Measurements from ENCODE around the gene CEP112. TPM values are rescaled to one million over a fixed set of nuclear protein-coding genes. Genes with fewer than 3 reads are reported as not detected.

Gene CEP112
- total and polyA plus RNA-seq, 2 of the 13 experiments (the other 11 are each of a cell fraction or from before 2014, with no cell fraction given): 1.2 to 3.4 TPM

DNA sequence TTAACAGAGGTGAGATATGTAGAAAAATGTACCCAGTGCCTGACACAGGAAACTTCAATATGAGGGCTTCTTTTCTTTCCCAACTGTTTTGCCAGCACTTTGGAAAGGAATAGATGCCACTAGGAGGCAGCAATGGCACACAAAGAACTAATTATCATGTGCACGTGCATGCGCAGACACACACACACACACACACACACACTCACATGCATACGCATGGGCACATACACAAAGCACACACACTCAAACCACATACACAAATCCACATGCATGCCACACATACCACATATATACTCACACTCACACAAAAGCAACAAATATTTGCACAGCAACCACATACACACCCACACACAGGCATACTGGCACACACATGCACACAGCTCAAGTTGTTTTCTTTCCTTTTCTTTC lies 8.8 kb upstream of the CEP112 start (continued):
- TF ChIP-seq, protein P1, sequence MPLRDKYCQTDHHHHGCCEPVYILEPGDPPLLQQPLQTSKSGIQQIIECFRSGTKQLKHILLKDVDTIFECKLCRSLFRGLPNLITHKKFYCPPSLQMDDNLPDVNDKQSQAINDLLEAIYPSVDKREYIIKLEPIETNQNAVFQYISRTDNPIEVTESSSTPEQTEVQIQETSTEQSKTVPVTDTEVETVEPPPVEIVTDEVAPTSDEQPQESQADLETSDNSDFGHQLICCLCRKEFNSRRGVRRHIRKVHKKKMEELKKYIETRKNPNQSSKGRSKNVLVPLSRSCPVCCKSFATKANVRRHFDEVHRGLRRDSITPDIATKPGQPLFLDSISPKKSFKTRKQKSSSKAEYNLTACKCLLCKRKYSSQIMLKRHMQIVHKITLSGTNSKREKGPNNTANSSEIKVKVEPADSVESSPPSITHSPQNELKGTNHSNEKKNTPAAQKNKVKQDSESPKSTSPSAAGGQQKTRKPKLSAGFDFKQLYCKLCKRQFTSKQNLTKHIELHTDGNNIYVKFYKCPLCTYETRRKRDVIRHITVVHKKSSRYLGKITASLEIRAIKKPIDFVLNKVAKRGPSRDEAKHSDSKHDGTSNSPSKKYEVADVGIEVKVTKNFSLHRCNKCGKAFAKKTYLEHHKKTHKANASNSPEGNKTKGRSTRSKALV (CRISPR knock-in tag; IDR thresholded peaks at IDR 0.05): no peak
- TF ChIP-seq, protein P2, sequence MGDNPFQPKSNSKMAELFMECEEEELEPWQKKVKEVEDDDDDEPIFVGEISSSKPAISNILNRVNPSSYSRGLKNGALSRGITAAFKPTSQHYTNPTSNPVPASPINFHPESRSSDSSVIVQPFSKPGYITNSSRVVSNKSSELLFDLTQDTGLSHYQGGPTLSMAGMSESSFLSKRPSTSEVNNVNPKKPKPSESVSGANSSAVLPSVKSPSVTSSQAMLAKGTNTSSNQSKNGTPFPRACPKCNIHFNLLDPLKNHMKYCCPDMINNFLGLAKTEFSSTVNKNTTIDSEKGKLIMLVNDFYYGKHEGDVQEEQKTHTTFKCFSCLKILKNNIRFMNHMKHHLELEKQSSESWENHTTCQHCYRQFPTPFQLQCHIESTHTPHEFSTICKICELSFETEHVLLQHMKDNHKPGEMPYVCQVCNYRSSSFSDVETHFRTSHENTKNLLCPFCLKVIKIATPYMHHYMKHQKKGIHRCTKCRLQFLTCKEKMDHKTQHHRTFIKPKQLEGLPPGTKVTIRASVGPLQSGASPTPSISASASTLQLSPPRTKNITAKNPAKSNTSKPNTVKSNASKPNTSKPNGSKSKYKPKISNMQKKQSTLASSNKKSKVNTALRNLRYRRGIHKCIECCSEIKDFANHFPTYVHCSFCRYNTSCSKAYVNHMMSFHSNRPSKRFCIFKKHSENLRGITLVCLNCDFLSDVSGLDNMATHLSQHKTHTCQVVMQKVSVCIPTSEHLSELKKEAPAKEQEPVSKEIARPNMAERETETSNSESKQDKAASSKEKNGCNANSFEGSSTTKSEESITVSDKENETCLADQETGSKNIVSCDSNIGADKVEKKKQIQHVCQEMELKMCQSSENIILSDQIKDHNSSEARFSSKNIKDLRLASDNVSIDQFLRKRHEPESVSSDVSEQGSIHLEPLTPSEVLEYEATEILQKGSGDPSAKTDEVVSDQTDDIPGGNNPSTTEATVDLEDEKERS (CRISPR knock-in tag; IDR thresholded peaks at IDR 0.05): no peak
- TF ChIP-seq ZNF83 (CRISPR knock-in tag; IDR thresholded peaks at IDR 0.05; ENCODE audit: borderline replicate concordance): no peak
- TF ChIP-seq ZKSCAN8 (CRISPR knock-in tag; IDR thresholded peaks at IDR 0.05; ENCODE audit: borderline replicate concordance): peak; percentile 69; the same call in 1 of the 2 replicates
- TF ChIP-seq, protein P3, sequence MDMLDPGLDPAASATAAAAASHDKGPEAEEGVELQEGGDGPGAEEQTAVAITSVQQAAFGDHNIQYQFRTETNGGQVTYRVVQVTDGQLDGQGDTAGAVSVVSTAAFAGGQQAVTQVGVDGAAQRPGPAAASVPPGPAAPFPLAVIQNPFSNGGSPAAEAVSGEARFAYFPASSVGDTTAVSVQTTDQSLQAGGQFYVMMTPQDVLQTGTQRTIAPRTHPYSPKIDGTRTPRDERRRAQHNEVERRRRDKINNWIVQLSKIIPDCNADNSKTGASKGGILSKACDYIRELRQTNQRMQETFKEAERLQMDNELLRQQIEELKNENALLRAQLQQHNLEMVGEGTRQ (IDR thresholded peaks at IDR 0.05; ENCODE audit: low read depth, low read length): no peak
- TF ChIP-seq, protein P3 (CRISPR knock-in tag; IDR thresholded peaks at IDR 0.05; ENCODE audit: borderline replicate concordance): no peak
- TF ChIP-seq MTA3 (CRISPR knock-in tag; IDR thresholded peaks at IDR 0.05): no peak
- TF ChIP-seq KLF16 (CRISPR knock-in tag; IDR thresholded peaks at IDR 0.05): no peak
- TF ChIP-seq ZFP36L1 (CRISPR knock-in tag; IDR thresholded peaks at IDR 0.05): no peak
- TF ChIP-seq ZNF777 (CRISPR knock-in tag; IDR thresholded peaks at IDR 0.05): no peak
- no peak for TF ChIP-seq ZNF543 (CRISPR knock-in tag; IDR thresholded peaks at IDR 0.05)
- TF ChIP-seq, protein P4, sequence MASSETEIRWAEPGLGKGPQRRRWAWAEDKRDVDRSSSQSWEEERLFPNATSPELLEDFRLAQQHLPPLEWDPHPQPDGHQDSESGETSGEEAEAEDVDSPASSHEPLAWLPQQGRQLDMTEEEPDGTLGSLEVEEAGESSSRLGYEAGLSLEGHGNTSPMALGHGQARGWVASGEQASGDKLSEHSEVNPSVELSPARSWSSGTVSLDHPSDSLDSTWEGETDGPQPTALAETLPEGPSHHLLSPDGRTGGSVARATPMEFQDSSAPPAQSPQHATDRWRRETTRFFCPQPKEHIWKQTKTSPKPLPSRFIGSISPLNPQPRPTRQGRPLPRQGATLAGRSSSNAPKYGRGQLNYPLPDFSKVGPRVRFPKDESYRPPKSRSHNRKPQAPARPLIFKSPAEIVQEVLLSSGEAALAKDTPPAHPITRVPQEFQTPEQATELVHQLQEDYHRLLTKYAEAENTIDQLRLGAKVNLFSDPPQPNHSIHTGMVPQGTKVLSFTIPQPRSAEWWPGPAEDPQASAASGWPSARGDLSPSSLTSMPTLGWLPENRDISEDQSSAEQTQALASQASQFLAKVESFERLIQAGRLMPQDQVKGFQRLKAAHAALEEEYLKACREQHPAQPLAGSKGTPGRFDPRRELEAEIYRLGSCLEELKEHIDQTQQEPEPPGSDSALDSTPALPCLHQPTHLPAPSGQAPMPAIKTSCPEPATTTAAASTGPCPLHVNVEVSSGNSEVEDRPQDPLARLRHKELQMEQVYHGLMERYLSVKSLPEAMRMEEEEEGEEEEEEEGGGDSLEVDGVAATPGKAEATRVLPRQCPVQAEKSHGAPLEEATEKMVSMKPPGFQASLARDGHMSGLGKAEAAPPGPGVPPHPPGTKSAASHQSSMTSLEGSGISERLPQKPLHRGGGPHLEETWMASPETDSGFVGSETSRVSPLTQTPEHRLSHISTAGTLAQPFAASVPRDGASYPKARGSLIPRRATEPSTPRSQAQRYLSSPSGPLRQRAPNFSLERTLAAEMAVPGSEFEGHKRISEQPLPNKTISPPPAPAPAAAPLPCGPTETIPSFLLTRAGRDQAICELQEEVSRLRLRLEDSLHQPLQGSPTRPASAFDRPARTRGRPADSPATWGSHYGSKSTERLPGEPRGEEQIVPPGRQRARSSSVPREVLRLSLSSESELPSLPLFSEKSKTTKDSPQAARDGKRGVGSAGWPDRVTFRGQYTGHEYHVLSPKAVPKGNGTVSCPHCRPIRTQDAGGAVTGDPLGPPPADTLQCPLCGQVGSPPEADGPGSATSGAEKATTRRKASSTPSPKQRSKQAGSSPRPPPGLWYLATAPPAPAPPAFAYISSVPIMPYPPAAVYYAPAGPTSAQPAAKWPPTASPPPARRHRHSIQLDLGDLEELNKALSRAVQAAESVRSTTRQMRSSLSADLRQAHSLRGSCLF (CRISPR knock-in tag; IDR thresholded peaks at IDR 0.05; ENCODE audit: borderline replicate concordance): no peak
- TF ChIP-seq SIN3A (IDR thresholded peaks at IDR 0.05; ENCODE audit: borderline replicate concordance, low read depth, low read length): no peak
- no peak for TF ChIP-seq BRCA1 (CRISPR knock-in tag; IDR thresholded peaks at IDR 0.05)
- TF ChIP-seq, protein P5, sequence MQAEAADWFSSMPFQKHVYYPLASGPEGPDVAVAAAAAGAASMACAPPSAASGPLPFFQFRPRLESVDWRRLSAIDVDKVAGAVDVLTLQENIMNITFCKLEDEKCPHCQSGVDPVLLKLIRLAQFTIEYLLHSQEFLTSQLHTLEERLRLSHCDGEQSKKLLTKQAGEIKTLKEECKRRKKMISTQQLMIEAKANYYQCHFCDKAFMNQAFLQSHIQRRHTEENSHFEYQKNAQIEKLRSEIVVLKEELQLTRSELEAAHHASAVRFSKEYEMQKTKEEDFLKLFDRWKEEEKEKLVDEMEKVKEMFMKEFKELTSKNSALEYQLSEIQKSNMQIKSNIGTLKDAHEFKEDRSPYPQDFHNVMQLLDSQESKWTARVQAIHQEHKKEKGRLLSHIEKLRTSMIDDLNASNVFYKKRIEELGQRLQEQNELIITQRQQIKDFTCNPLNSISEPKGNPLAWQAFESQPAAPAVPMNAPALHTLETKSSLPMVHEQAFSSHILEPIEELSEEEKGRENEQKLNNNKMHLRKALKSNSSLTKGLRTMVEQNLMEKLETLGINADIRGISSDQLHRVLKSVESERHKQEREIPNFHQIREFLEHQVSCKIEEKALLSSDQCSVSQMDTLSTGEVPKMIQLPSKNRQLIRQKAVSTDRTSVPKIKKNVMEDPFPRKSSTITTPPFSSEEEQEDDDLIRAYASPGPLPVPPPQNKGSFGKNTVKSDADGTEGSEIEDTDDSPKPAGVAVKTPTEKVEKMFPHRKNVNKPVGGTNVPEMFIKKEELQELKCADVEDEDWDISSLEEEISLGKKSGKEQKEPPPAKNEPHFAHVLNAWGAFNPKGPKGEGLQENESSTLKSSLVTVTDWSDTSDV (CRISPR knock-in tag; IDR thresholded peaks at IDR 0.05): no peak

Measured in HepG2 (cell line).